MCF 10A (cell line): ENCODE measurements around the gene ANKMY1. TPM values are rescaled to one million over a fixed set of nuclear protein-coding genes. Genes with fewer than 3 reads are reported as not detected.

Experiments
- BruUV-seq: library from RNA; stranded (reverse); fragments of 400-500 nt; replicated peaks from 2 replicates; lab custom pipeline; 2021; lab: Mats Ljungman, UMichigan
- CTCF ChIA-PET: fragments of 300-600 bp; sonication (Branson Sonifier 250); formaldehyde crosslinking; extraction: SDS; loops from one replicate; lab custom pipeline; 2021; ENCODE audit warnings: antibody characterized with exemption, inconsistent platforms; lab: Yijun Ruan, JAX
- POLR2A ChIA-PET: fragments of 300-600, 350-650 bp; sonication (Branson Sonifier 250); formaldehyde crosslinking; extraction: SDS; loops from one replicate; lab custom pipeline; 2020; ENCODE audit warnings: antibody characterized with exemption, inconsistent platforms; lab: Yijun Ruan, JAX
- DNase-seq: peaks from one replicate; pipeline ENCODE4 v3.0.0-alpha.2; 2018; ENCODE audit not compliant: unreplicated experiment
- H3K27ac Mint-ChIP-seq: one replicate; pipeline ENCODE4 v1.8.0; 2022; ENCODE audit warnings: mild to moderate bottlenecking, low read depth, mixed read lengths; ENCODE audit not compliant: unreplicated experiment
- H3K27me3 Mint-ChIP-seq: one replicate; pipeline ENCODE4 v1.8.0; 2022; ENCODE audit warnings: mixed read lengths; ENCODE audit not compliant: insufficient read depth, unreplicated experiment
- H3K36me3 Mint-ChIP-seq: one replicate; pipeline ENCODE4 v1.8.0; 2022; ENCODE audit warnings: mild to moderate bottlenecking, moderate library complexity, mixed read lengths; ENCODE audit not compliant: insufficient read depth, unreplicated experiment
- H3K4me1 Mint-ChIP-seq: one replicate; pipeline ENCODE4 v1.8.0; 2022; ENCODE audit warnings: mixed read lengths; ENCODE audit not compliant: insufficient read depth, unreplicated experiment
- H3K4me3 Mint-ChIP-seq: one replicate; pipeline ENCODE4 v1.8.0; 2022; ENCODE audit warnings: mild to moderate bottlenecking, moderate library complexity, mixed read lengths; ENCODE audit not compliant: unreplicated experiment
- H3K9me3 Mint-ChIP-seq: one replicate; pipeline ENCODE4 v1.8.0; 2022; ENCODE audit warnings: mixed read lengths; ENCODE audit not compliant: unreplicated experiment
- intact Hi-C: fragments of 100-400 bp; cut with micrococcal nuclease; formaldehyde crosslinking; loops from 2 replicates; pipeline ENCODE4 v1.14.1; 2022
- total RNA-seq: library from RNA; stranded (reverse); gene quantifications from 2 replicates; pipeline ENCODE4 v1.2.3, GENCODE V29; 2022
- TF ChIP-seq, protein P1 (sequence below): fragments of 200-600 bp; IDR thresholded peaks from one replicate; pipeline ENCODE4 v1.8.0; 2022; ENCODE audit warnings: antibody characterized with exemption, mild to moderate bottlenecking; ENCODE audit not compliant: unreplicated experiment

The ANKMY1 gene
- total RNA-seq, 1 experiment from 2014 or later, result 22.2 TPM

DNA sequence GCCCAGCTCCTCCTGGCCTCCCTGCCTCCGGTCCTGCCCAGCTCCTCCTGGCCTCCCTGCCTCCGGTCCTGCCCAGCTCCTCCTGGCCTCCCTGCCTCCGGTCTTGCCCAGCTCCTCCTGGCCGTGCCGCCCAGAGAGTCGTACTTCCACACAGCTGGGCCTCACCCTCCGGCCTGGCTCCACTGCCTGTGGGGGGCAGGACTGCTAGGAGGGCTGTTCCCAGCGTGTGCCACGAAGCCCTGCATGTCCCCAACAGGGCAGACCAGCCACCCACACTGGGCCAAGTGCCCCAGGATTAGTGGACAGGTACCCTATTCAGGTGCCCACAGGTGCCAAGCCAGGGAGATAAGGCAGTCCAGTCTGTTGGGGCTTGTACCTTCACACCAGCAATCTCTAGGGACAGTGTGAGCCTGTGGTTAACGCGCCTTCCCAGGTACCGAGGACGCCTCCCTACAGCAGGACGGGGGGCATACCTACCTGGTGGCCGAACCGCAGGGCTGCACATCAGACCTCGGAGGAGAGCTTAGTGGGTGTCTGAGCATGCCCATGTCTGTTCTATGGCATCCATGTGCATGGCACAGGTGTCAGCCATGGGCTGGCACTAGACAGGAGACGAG is 117.0 kb downstream of the ANKMY1 start:
- POLR2A ChIA-PET, result no interaction called here

DNA sequence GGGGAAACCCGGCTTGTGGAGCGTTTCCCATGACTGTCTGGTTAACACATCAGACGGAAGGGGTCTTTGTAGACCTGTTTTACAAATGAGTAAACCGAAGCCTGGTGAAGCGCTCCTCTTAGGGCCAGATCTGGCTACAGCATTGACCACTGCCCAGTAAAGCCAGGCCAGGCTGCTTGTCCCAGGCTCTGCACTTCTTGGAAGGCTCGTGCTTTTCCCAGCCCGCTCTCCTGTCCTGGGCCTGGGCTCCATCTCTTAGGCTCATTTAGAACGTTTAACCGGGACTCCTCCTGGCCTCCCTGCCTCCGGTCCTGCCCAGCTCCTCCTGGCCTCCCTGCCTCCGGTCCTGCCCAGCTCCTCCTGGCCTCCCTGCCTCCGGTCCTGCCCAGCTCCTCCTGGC is 117.5 kb downstream of the ANKMY1 start:
- CTCF ChIA-PET, result interaction anchor here (0.5 to 2.7 kb wide), 8 partner anchors 9 to 379 kb away, joined by 3 to 22 read pairs (median 4); no protein-coding TSS in a partner anchor

More for the DNA sequence above, 117.0 kb downstream of the ANKMY1 start:
- Mint-ChIP-seq H3K4me1 (peaks cover 6% of the 10 kb centered on the region), H3K27me3 (no peaks in the 10 kb centered on the region), H3K4me3 (no peak overlapping the region), H3K27ac (peak overlapping the region; percentile 27), H3K36me3 (no peaks in the 10 kb centered on the region), H3K9me3 (no peaks in the 10 kb centered on the region)
- no peak for DNase-seq
- intact Hi-C loops, result no loop called here
- CTCF ChIA-PET, result interaction anchor here (0.6 to 2.7 kb wide), 4 partner anchors 64 to 212 kb away, joined by 3 to 22 read pairs (median 12); no protein-coding TSS in a partner anchor
- TF ChIP-seq, protein P1, sequence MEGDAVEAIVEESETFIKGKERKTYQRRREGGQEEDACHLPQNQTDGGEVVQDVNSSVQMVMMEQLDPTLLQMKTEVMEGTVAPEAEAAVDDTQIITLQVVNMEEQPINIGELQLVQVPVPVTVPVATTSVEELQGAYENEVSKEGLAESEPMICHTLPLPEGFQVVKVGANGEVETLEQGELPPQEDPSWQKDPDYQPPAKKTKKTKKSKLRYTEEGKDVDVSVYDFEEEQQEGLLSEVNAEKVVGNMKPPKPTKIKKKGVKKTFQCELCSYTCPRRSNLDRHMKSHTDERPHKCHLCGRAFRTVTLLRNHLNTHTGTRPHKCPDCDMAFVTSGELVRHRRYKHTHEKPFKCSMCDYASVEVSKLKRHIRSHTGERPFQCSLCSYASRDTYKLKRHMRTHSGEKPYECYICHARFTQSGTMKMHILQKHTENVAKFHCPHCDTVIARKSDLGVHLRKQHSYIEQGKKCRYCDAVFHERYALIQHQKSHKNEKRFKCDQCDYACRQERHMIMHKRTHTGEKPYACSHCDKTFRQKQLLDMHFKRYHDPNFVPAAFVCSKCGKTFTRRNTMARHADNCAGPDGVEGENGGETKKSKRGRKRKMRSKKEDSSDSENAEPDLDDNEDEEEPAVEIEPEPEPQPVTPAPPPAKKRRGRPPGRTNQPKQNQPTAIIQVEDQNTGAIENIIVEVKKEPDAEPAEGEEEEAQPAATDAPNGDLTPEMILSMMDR, result no peak
- BruUV-seq, result no TSS peak

DNA sequence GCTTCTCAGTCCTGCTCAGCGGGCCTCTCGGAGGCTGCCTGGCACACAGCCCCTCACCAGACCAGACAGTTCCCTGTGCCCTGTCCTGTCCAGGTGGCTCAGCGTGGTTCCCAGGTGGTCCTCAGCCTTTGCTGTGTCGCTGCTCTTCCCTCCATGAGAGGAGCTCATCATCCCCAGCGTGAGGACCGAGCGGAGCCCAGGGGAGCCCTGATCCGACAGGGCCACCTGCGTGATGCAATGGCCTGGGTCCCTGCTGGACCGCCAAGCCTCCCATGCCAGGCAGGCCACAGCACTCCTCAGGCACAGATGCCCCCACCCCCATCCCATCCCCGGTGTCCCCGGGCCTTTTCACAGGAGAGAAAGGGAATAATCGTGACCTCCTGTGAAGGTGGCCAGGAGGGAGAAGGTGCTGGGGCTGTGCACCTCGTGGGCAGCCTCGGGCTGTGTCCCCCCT is 118.1 kb downstream of the ANKMY1 start:
- no TSS peak for BruUV-seq
- H3K36me3 Mint-ChIP-seq, result no peaks in the 10 kb centered on the region
- no peak overlapping the region for H3K4me3 Mint-ChIP-seq
- H3K27ac Mint-ChIP-seq, result no peak overlapping the region
- peaks cover 6% of the 10 kb centered on the region for H3K4me1 Mint-ChIP-seq
- H3K27me3 Mint-ChIP-seq, result no peaks in the 10 kb centered on the region
- intact Hi-C loops, result loop anchor here (10.0 kb wide), 2 partner anchors 115 to 375 kb away; no protein-coding TSS in a partner anchor
- TF ChIP-seq, protein P1, result no peak
- POLR2A ChIA-PET, result no interaction called here
- DNase-seq, result no peak
- no peaks in the 10 kb centered on the region for H3K9me3 Mint-ChIP-seq
- CTCF ChIA-PET, result interaction anchor here (0.5 to 2.4 kb wide), 12 partner anchors 10 to 379 kb away, joined by 3 to 28 read pairs (median 4); no protein-coding TSS in a partner anchor

More for the DNA sequence above, 117.5 kb downstream of the ANKMY1 start:
- Mint-ChIP-seq H3K27me3 (no peaks in the 10 kb centered on the region), H3K36me3 (no peaks in the 10 kb centered on the region), H3K9me3 (no peaks in the 10 kb centered on the region), H3K4me3 (no peak overlapping the region), H3K4me1 (peaks cover 6% of the 10 kb centered on the region), H3K27ac (no peak overlapping the region)
- POLR2A ChIA-PET, result no interaction called here
- TF ChIP-seq, protein P1, result no peak
- BruUV-seq, result no TSS peak
- intact Hi-C loops, result no loop called here
- no peak for DNase-seq

DNA sequence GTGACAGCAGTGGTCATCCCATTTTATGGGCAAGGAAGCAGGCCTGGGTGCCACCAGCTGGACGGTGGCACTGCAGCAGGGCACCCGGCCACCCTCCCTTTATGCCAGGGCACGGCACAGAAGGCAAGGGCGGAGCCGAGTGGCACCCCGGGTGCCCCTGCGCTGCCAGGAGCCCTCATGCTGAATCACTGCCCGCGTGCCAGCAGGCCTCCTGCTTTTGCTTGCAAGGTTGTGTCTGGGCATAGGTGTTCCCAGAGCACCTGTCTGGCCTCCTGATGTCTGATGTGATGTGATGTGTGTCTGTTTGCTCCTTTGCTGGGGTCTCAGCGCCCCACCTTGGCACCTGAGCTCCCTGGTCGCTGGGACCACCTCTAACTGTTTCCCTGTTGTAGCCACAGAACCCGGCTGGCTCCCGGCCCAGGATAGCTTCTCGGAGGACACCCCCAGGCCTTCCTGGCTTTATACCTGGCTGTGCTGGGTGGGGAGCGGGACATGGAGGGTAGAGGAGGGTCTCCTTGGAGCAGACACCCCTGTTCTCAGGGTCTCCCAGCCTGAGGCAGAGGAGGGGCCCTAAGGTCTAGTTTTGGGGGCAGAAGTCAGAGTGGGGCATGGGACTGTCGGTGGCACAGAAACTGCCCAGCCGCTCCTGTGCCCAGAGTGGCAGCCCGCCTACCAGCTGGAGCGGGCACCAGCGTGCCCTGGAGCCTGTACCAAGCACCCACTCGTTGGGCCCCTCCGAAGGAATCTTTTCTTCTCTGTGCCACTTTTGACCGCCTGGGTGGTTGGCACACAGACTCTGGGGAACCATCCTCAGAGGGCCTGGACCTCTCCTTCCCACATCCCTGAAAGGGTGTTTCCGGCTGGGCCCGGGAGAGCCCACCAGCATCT is 118.7 kb downstream of the ANKMY1 start:
- H3K4me3 Mint-ChIP-seq, result no peak overlapping the region
- intact Hi-C loops, result loop anchor here (1.0 to 10.0 kb wide), 3 partner anchors 114 to 374 kb away; no protein-coding TSS in a partner anchor
- H3K9me3 Mint-ChIP-seq, result no peaks in the 10 kb centered on the region

More for the DNA sequence above, 118.7 kb downstream of the ANKMY1 start:
- no peak for DNase-seq
- TF ChIP-seq, protein P1, result no peak
- no peak overlapping the region for H3K27ac Mint-ChIP-seq
- H3K36me3 Mint-ChIP-seq, result no peaks in the 10 kb centered on the region
- no peaks in the 10 kb centered on the region for H3K27me3 Mint-ChIP-seq
- ChIA-PET CTCF (interaction anchor here (0.6 to 2.4 kb wide), 20 partner anchors 11 to 385 kb away, joined by 3 to 28 read pairs (median 4); no protein-coding TSS in a partner anchor), POLR2A (no interaction called here)
- BruUV-seq, result no TSS peak
- peaks cover 6% of the 10 kb centered on the region for H3K4me1 Mint-ChIP-seq
